ENCODE results near the gene OR4K14.
"Not testable (repeated sequence)": the region's sequence is repeated elsewhere in the genome, so short reads cannot be mapped to it uniquely, and the experiment has no call there.

OR4K14 gene
- 0 reads per million in 2 donors for total RNA-seq

DNA sequence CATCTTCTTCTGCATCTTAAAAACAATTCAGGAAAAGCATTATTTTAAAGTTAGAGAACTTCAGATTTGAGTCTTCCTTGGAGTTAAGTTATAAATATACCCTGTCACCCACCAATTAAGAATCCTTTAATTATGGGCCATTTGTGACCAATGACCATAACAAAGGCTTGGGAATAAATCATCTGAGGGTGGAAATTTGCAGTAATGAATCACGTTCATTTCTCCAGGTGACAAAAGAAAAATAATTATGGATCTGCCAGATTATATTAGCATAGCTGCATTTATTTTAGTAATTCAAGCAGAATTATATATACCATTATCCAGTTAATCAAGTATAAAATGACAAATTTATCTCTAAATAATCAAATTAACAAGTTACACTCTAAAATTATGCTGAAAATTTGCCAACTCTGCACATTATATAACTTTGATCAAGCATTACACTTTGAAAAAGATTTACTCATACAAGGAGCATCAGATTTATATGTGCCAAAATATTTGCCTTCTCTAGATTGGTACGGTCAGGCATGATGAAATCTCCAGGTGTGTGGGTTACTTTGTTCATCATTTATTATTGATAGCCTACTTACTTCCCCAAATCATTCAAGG is at the start of gene OR4K14:
TSS of gene OR4K14 (minus strand) at position 51 of the 609 bp plus-strand sequence. CDS start 4,114 bp downstream, outside the sequence.
- DNase-seq, result no peak

DNA sequence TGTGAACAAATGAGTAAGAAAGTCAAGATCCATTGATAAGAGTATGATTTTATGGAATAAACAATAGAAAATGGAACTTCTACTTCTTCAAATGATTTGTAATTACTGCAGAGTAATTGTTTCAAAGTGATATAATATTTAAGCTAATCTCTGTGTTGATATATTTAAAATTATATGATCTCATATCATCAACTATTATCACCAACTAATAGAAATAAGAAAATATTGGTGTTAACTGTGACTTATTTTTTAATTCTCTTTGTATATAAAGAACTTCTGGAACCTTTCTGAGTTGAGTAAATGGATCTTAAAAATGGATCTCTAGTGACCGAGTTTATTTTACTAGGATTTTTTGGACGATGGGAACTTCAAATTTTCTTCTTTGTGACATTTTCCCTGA is 40.6 kb upstream of the OR4K14 start, which contains the start of gene OR4L1:
TSS of gene OR4L1 (plus strand) at position 301 of the 400 bp plus-strand sequence. CDS start at position 301, 0 bp downstream.
- DNase-seq, result no peak

- no peak for DNase-seq
Observed at GRCh38 chr14:20048202-20048601, 29.1 kb upstream of the OR4K14 start.

DNA sequence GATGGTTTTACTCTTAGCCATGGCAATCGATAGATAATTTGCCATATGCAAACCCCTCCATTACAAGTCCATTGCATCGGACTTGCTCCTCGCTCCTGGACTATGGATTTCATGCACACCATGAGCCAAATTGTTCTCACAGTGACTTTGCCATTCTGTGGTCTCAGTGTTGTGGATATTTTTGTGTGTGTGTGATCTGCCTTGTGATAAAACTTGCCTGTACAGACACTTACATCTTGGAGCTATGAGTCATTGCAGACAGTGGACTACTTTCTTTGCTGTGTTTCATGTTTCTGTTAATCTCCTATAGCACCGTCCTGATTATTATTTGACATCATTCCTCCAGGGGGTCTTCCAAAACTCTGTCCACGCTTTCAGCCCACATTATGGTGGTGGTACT is 25.1 kb upstream of the OR4K14 start:
- DNase-seq, result no peak

DNA sequence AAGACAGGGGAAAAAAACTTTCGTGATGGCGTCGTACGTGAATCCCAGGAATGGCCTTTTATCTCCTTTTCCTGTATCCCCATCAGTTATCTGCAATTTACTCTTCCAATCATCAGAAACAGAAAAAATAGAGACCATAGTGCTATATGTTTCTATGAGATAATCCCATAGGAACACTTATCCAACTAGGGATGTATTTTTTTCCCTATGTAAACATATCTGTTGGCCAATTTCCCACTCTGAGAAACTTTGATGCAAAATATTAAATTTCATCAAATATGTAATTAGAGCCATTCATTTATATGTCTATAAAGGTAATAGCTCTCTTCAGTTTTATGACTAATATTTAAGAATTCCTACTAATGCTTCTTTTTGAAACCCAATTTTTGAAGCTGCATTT is 16.8 kb upstream of the OR4K14 start, which contains the start of gene OR4K13:
TSS of gene OR4K13 (minus strand) at position 101 of the 400 bp plus-strand sequence. CDS start 1,280 bp downstream, outside the sequence.
- no peak for DNase-seq

GRCh38 chr14:20035449-20035848 is 16.3 kb upstream of the OR4K14 start:
- no peak for DNase-seq

DNA sequence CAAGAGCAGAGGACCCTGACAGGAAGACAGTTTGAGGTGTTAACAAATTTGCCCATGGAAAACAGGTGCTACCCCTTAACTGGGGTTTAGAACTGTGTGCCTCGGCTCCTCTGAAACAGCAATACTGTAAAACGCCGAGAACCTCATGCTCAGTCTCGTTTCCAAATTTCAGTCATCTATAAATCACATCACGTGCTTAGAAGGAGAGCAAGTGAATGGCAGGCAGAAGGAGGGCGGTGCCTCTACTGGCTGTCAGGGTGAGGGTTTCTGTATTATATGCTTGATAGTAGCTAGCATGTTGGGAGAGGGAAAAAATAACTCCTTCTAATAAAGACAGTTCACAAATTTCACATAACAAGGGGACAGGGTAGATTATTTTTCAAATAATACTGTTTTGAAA is 12.0 kb upstream of the OR4K14 start:
- DNase-seq, result no peak

DNA sequence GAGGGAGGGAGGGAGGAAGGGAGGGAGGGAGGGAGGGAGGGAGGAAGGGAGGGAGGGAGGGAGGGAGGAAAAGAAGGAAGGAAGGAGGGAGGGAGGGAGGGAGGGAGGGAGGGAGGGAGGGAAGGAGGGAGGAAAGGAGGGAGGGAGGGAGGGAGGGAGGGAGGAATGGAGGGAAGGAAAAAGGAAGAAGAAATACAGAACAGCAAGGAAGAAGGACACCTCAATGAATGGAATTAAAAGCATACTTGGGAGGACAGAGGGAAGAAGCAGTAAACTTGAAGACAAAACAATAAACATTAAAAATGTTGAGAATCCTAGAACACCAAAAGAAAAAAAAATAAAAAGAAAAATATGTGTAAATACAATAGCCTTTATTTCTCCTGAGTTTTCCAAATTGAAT is 11.0 kb downstream of the OR4K14 start:
- DNase-seq, result no peak

- DNase-seq, result no peak
Observed at GRCh38 chr14:20002319-20002718, 16.8 kb downstream of the OR4K14 start.

- no peak for DNase-seq
Observed at GRCh38 chr14:20001863-20002262, 17.2 kb downstream of the OR4K14 start, which contains the start of gene OR4Q2. Gene OR4Q2 (plus strand): TSS chr14:20002163.

GRCh38 chr14:19993438-19993837 is 25.7 kb downstream of the OR4K14 start:
- no peak for DNase-seq

GRCh38 chr14:19975291-19975690 is 43.8 kb downstream of the OR4K14 start, which contains the start of gene OR4K15:
Gene OR4K15 (plus strand): TSS chr14:19975591. CDS start chr14:19975591, 0 bp downstream.
- DNase-seq, result no peak

DNA sequence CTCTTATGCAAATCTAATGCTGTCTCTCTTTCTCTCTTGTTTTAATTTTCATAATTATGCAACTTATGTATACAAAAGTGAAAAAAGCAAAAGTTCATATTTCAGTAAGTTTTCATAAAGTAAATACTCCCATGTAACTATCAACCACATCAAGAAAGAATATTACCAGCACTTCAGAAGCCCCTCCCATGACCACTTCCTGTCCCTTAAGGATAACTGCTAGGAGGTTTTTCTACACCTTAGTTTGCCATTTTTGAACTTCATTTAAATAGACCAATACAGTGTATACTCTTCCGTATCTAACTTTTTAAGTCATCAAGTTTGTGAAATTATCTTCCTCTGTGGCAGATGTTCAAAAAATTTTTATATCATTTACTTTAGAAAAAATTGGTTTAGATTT is 44.3 kb downstream of the OR4K14 start:
- no peak for DNase-seq

DNA sequence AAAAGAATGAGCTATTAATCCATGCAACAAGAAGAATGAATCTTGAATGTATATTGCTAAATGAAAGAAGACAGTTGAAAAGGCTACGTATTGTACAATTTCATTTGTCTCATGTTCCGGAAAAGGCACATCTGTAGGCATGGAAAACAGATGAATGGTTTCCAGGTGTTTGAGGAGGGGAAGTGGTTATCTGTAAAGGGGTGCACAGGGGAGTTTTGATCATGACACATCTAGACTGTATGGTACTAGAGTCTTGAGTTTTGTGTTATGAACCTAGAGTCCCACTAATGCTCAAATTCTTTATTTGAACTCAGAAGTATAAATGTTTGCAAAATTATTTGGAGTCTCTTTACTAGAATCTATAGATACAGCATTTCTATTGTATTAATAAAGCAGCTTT is 49.4 kb downstream of the OR4K14 start:
- DNase-seq, result not testable (repeated sequence)

Measured in T-helper 9 cell (primary cell).